Epithelial cell of proximal tubule (primary cell): Measurements from ENCODE around the gene TNFSF12. TPM values are rescaled to one million over a fixed set of nuclear protein-coding genes. Genes with fewer than 3 reads are reported as not detected.

Source experiments
- DNase-seq: peaks from one replicate; pipeline ENCODE4 v3.0.0-alpha.2; 2011; ENCODE audit warnings: low read depth
- H3K4me3 ChIP-seq: 2 replicates; pipeline ENCODE4 v1.5.1; 2011; ENCODE audit warnings: low read depth, mild to moderate bottlenecking, low read length
- CTCF ChIP-seq: conservative IDR thresholded peaks from 2 replicates; pipeline ENCODE4 v1.5.1; 2012; ENCODE audit warnings: low read depth, mild to moderate bottlenecking, low read length
- total RNA-seq: library from RNA; depleted of rRNA; stranded (reverse); fragments of >200 nt; gene quantifications from 2 replicates; pipeline ENCODE4 v1.2.3, GENCODE V29; 2015

The TNFSF12 gene
- total RNA-seq, 1 donor from 2014 or later, result 25.2 TPM

GRCh38 chr17:7515911-7516610 is 32.8 kb upstream of the TNFSF12 start:
- TF ChIP-seq CTCF, result no peak
- H3K4me3 ChIP-seq, result no peak overlapping the region
- DNase-seq, result no peak

DNA sequence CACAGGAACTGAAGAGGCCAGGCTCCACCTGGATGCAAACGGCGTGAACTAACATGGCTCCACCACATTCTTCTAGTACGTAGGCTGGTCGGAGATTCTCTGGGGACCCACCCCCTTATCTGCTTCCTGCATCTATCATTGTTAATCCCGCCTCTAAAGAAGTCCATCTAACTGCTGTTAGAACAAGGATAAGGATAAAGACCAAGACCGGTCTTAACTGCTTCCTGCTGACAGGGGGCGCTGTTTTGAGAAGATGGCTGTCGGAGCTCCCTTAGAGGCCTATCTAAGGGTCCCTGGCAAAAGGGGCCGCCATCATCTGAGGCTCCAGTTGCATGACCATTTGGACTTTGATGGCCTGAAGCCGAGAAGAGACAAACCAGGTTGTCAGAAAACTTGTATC is 25.8 kb upstream of the TNFSF12 start:
- H3K4me3 ChIP-seq, result no peak overlapping the region
- no peak for DNase-seq
- TF ChIP-seq CTCF, result peak; percentile 61

- no peak for TF ChIP-seq CTCF
- DNase-seq, result no peak
- H3K4me3 ChIP-seq, result no peak overlapping the region
Observed at GRCh38 chr17:7528842-7529241, 20.0 kb upstream of the TNFSF12 start.

DNA sequence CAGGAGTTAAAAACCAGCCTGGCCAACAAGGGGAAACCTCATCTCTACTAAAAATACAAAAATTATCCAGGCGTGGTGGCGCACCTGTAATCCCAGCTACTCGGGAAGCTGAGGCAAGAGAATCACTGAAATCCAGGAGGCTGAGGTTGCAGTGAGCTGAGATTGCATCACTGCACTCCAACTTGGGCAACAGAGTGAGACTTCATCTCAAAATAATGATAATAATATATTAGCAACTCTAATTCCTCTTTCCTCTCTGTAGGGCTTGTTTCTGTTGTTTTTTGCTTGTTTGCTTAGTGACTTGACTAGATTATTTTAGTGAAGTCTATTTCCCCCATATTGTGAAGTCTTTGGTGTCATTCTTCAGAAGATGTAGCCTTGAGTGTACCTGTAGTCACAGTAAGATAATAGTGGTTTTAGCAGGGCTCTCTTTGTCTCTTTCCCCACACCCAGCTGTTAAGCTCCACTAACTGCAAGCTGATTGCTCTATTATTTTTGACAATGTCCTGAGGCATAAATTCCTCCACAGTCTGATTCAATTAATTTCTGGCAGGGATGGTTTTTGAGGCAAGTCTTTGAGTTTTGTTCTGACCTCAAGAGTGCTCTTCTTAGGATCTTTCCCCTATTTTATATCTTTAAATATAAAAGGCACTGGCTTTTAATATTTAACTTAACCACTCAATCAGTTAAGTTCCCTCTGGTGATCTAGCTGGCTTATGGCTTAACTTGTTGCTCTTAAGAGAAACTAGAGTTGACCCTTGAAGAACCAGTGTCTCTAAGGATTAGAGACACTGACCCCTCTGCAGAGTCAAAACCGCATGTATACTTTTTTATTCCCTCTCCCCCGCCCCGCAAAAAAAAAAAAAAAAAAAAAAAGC is 18.6 kb upstream of the TNFSF12 start:
- no peak overlapping the region for H3K4me3 ChIP-seq
- TF ChIP-seq CTCF, result no peak
- DNase-seq, result no peak

GRCh38 chr17:7538050-7538449 is 10.8 kb upstream of the TNFSF12 start:
- no peak overlapping the region for H3K4me3 ChIP-seq
- no peak for TF ChIP-seq CTCF
- no peak for DNase-seq

- DNase-seq, result no peak
- no peak for TF ChIP-seq CTCF
- H3K4me3 ChIP-seq, result no peak overlapping the region
Observed at GRCh38 chr17:7538891-7539545, 9.8 kb upstream of the TNFSF12 start.
